ENCODE data around the gene PTPRU. TPM values are rescaled to one million over a fixed set of nuclear protein-coding genes. Genes with fewer than 3 reads are reported as not detected.
"Not testable (repeated sequence)": the region's sequence is repeated elsewhere in the genome, so short reads cannot be mapped to it uniquely, and the experiment has no call there.

PTPRU gene
- total RNA-seq, 1 experiment from 2014 or later = 45.5 TPM

DNA sequence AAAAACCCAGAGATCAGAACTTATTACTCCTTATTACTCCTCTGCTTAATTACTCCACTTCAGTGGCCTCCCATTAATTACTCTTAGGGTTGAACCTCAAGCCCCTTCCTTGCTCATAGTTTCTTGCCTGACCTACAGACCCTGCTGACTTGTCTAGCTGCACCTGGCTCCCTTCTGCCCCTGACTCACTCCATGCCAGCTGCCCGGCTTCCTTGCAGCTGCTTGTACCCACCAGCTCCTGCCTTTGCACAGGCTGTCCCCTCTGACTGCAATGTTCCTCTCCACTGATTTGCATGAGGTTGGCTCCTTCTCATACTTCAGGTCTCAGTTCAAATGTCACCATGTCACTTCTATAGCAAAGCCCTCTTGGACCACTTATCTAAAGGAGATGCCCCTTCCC, 1.9 kb upstream of the PTPRU start:
- Histone ChIP-seq H2AFZ (ENCODE audit: low read length) (no peak overlapping the region), H3K23me2 (ENCODE audit: insufficient read length, low read depth, low read length, poor library complexity, severe bottlenecking) (peaks cover 14% of the 10 kb centered on the region), H3K18ac (ENCODE audit: insufficient read length, low read depth, low read length) (no peak overlapping the region), H3K23ac (ENCODE audit: insufficient read length, low read depth, low read length) (no peak overlapping the region), H3K56ac (ENCODE audit: insufficient read length, low read depth, low read length) (no peak overlapping the region), H2BK15ac (ENCODE audit: low read depth, low read length) (no peak overlapping the region), H4K8ac (replicated peaks; ENCODE audit: insufficient read length, low read depth, low read length) (no peak overlapping the region), H4K5ac (ENCODE audit: insufficient read length, low read depth, low read length) (no peak overlapping the region), H2BK12ac (ENCODE audit: insufficient read length, low read depth, low read length) (no peak overlapping the region), H3K9me3 (ENCODE audit: control insufficient read depth, low read depth, low read length) (no peaks in the 10 kb centered on the region), H3K27me3 (ENCODE audit: insufficient read depth, low read length) (peaks cover 14% of the 10 kb centered on the region; the same call in 1 of the 2 replicates), H3K79me2 (ENCODE audit: insufficient read depth, low read length) (no peaks in the 10 kb centered on the region), H3K79me1 (ENCODE audit: insufficient read depth, low read depth, low read length, poor library complexity, severe bottlenecking) (no peaks in the 10 kb centered on the region), H3K9ac (ENCODE audit: extremely low read depth, insufficient read length, low read length) (no peak overlapping the region), H2AK5ac (ENCODE audit: insufficient read length, low read length) (no peak overlapping the region), H3K4me2 (ENCODE audit: insufficient read depth, insufficient read length, low read length) (no peak overlapping the region), H3K4me1 (ENCODE audit: insufficient read depth, low read length) (peaks cover 9% of the 10 kb centered on the region; the same call in 1 of the 2 replicates), H2BK5ac (ENCODE audit: insufficient read length, low read length) (no peak overlapping the region), H3K27ac (ENCODE audit: insufficient read length, low read depth, low read length) (no peak overlapping the region), H2BK20ac (ENCODE audit: low read depth, low read length, poor library complexity, severe bottlenecking) (no peak overlapping the region), H3K4ac (ENCODE audit: low read depth, low read length) (no peak overlapping the region), H4K20me1 (ENCODE audit: control insufficient read depth, insufficient read depth, insufficient read length) (no peaks in the 10 kb centered on the region), H3K14ac (ENCODE audit: insufficient read depth, low read length) (no peak overlapping the region), H2BK120ac (ENCODE audit: low read depth, low read length, poor library complexity, severe bottlenecking) (no peak overlapping the region), H4K91ac (ENCODE audit: insufficient read length, low read depth, low read length) (no peak overlapping the region), H3T11ph (ENCODE audit: low read length) (no peak overlapping the region)
- DNase-seq = no peak
- Mint-ChIP-seq H3K27ac (no peak overlapping the region), H3K9me3 (peaks cover 3 to 6% of the 10 kb centered on the region in 2 experiments; a peak in 4 of 5 replicates), H3K36me3 (ENCODE audit: insufficient read depth in 1 of 3, low read depth in 3 of 3) (peaks cover 0 to 5% (median 0%) of the 10 kb centered on the region in 3 experiments; a peak in 2 of 7 replicates), H3K27me3 (ENCODE audit: low read depth) (peaks cover 52% of the 10 kb centered on the region), H3K4me1 (peaks cover 24 to 39% of the 10 kb centered on the region in 2 experiments), H3K4me3 (no peak overlapping the region)
- no CpG with 5 or more reads among the region's 1 CpG for WGBS (ENCODE audit: extremely low coverage, insufficient read length, low lambda C conversion rate)
- TF ChIP-seq CTCF (conservative IDR thresholded peaks at IDR 0.05) = no peak

DNA sequence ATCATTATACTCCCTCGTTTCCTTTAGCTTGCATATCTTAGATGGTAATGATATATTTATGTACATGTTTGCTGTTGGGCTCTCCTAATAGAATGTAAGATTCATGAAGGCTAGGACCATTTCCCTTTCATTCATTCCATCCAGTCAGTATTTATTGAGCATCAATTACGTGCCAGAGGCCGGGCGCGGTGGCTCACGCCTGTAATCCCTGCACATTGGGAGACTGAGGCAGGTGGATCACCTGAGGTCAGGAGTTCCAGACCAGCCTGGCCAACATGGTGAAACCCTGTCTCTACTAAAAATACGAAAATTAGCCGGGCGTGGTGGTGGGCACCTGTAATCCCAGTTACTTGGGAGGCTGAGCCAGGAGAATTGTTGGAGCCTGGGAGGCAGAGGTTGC, 1.4 kb upstream of the PTPRU start:
- not testable (repeated sequence) for H3K9me3 Mint-ChIP-seq; H2BK120ac ChIP-seq (ENCODE audit: low read depth, low read length, poor library complexity, severe bottlenecking); H3K36me3 Mint-ChIP-seq (ENCODE audit: insufficient read depth in 1 of 3, low read depth in 3 of 3); H3K18ac ChIP-seq (ENCODE audit: insufficient read length, low read depth, low read length); H3T11ph ChIP-seq (ENCODE audit: low read length); H3K4ac ChIP-seq (ENCODE audit: low read depth, low read length); H4K20me1 ChIP-seq (ENCODE audit: control insufficient read depth, insufficient read depth, insufficient read length); H3K9ac ChIP-seq (ENCODE audit: extremely low read depth, insufficient read length, low read length); H3K27ac Mint-ChIP-seq; H4K8ac ChIP-seq (replicated peaks; ENCODE audit: insufficient read length, low read depth, low read length); H3K4me1 ChIP-seq (ENCODE audit: insufficient read depth, low read length); H3K79me1 ChIP-seq (ENCODE audit: insufficient read depth, low read depth, low read length, poor library complexity, severe bottlenecking); H3K14ac ChIP-seq (ENCODE audit: insufficient read depth, low read length); H4K5ac ChIP-seq (ENCODE audit: insufficient read length, low read depth, low read length); H2BK15ac ChIP-seq (ENCODE audit: low read depth, low read length); H3K23ac ChIP-seq (ENCODE audit: insufficient read length, low read depth, low read length); H3K27ac ChIP-seq (ENCODE audit: insufficient read length, low read depth, low read length); H3K4me3 Mint-ChIP-seq; H4K91ac ChIP-seq (ENCODE audit: insufficient read length, low read depth, low read length); H3K56ac ChIP-seq (ENCODE audit: insufficient read length, low read depth, low read length); H2BK20ac ChIP-seq (ENCODE audit: low read depth, low read length, poor library complexity, severe bottlenecking); H3K9me3 ChIP-seq (ENCODE audit: control insufficient read depth, low read depth, low read length); H3K4me2 ChIP-seq (ENCODE audit: insufficient read depth, insufficient read length, low read length); H2BK5ac ChIP-seq (ENCODE audit: insufficient read length, low read length); H2BK12ac ChIP-seq (ENCODE audit: insufficient read length, low read depth, low read length); DNase-seq; H3K79me2 ChIP-seq (ENCODE audit: insufficient read depth, low read length); H2AK5ac ChIP-seq (ENCODE audit: insufficient read length, low read length); H2AFZ ChIP-seq (ENCODE audit: low read length)
- H3K27me3 ChIP-seq (ENCODE audit: insufficient read depth, low read length) = peaks cover 15% of the 10 kb centered on the region; the same call in 1 of the 2 replicates
- H3K23me2 ChIP-seq (ENCODE audit: insufficient read length, low read depth, low read length, poor library complexity, severe bottlenecking) = peaks cover 14% of the 10 kb centered on the region
- Mint-ChIP-seq H3K4me1 (peaks cover 24 to 39% of the 10 kb centered on the region in 2 experiments), H3K27me3 (ENCODE audit: low read depth) (peaks cover 56% of the 10 kb centered on the region)
- WGBS (ENCODE audit: extremely low coverage, insufficient read length, low lambda C conversion rate) = no CpG with 5 or more reads among the region's 9 CpGs

Data from H9 (cell line).